ENCODE data around the gene MYOM1. TPM values are rescaled to one million over a fixed set of nuclear protein-coding genes. Genes with fewer than 3 reads are reported as not detected.
"Not testable (repeated sequence)": the region's sequence is repeated elsewhere in the genome, so short reads cannot be mapped to it uniquely, and the experiment has no call there.

The MYOM1 gene
- polyA plus RNA-seq, 3 donors = 4.8 to 17.2 (median 5.1) TPM

DNA sequence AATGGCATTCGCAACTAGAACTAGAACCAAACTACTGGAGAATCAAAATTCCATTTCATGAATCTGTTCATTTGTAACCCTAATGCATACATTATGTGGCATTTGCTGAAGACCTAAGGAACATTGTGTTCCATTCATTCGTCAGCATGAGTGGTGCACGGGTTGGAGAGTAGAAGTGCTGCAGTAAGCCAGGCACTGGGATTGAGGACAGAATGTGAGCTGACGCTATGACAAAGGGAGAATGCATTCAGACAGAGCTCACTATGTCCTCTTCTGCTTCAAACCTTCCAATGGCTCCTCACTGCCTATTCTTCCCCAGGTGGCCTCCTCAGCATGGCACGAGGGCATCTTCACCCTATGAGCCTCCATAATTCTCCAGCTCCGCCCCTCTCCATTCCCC is 6.3 kb upstream of the MYOM1 start:
- 88 to 94% (median 94%) methylated on average over 6 of the region's 6 CpGs for WGBS, 3 donors
- H3K27ac ChIP-seq (ENCODE audit: low read depth, low read length) = no peak overlapping the region

GRCh38 chr18:3225588-3225987 is 5.8 kb upstream of the MYOM1 start:
- H3K27ac ChIP-seq (ENCODE audit: low read depth, low read length) = no peak overlapping the region
- 30 to 99% (median 92%) methylated on average over 3 of the region's 3 CpGs for WGBS, 3 donors

GRCh38 chr18:3224223-3224622 is 4.5 kb upstream of the MYOM1 start:
- H3K27ac ChIP-seq (ENCODE audit: low read depth, low read length) = no peak overlapping the region
- WGBS, 3 donors = 80 to 99% (median 81%) methylated on average over 3 of the region's 3 CpGs

DNA sequence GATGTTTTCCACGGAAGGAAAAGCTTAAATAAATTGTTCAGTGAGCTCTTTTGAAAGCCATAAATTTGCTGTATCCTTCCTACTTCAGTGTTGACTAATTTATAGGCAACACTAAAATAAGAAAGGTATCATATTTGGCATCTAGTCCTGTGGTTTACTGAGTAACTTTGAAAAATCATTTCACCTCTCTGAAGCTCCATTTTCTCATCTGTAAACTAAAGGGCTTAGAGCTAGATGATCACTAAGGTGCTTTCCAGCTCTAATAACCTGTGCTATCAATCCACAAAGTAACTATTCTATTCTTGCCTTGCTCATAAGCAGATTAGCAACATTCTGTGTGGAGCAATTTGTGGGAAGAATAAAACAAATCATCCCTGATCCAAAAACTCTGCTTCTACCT is 3.6 kb upstream of the MYOM1 start:
- no peak overlapping the region for H3K27ac ChIP-seq (ENCODE audit: low read depth, low read length)
- 56 to 70% (median 57%) methylated on average over 1 of the region's 1 CpG for WGBS, 3 donors

DNA sequence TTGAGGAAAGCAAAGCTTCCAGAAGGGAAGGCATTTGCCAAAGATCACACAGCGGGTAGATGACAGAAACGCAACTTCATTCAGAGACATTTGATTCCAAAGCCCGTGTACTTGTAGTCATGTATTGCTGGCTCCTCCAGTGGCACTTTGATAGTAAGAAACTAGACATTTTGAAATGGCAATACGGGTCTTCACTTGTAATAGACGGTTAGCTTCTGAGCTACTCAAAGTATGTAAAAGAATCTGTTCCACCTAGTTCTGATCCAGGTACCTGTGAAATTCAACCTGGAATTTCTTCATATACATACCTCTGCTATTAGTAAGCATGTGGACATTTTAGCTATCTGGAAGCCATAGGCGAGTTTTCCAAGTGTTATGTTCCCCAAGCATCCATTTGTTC is 1.7 kb upstream of the MYOM1 start:
- 93 to 96% (median 95%) methylated on average over 6 of the region's 6 CpGs for WGBS, 3 donors
- no peak overlapping the region for H3K27ac ChIP-seq (ENCODE audit: low read depth, low read length)

DNA sequence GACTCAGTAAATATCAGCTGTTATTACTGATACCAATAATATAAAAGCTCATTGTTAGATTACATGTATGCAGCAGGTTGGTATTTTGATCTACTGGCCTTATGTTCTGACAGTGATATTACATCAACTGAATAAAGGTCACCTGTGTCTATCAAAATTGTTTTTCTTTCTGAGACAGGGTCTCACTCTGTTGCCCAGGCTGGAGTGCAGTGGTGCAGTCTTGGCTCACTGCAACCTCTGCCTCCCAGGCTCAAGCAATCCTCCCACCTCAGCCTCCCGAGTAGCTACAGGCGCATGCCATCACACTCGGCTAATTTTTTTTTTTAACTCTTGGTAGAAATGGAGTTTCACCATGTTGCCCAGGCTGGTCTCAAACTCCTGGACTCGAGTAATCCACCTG is 1.1 kb upstream of the MYOM1 start:
- not testable (repeated sequence) for H3K27ac ChIP-seq (ENCODE audit: low read depth, low read length)
- WGBS, 3 donors = 89 to 95% (median 90%) methylated on average over 4 of the region's 4 CpGs

DNA sequence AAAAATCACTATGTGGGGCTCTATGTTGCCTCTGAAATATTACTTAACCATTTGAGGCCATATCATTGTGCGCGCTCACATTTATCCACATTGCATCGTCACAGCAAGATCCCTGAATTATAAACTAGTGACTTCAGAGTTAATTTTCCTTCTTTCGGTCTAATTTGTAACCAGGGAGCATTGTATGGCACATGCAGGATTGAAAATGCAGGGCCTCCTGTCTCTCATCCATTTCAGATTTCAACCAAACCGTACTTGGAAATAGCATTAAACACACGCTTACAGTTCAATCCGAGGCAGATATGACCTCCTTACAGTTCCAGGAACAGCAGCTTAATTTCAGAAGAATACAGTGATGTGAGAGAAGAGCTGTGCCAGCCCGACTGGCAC is 532 bp downstream of the MYOM1 start:
- H3K27ac ChIP-seq (ENCODE audit: low read depth, low read length) = no peak overlapping the region
- 31 to 75% (median 63%) methylated on average over 8 of the region's 8 CpGs for WGBS, 3 donors

GRCh38 chr18:3218819-3219218 is 949 bp downstream of the MYOM1 start:
- 38 to 73% (median 52%) methylated on average over 2 of the region's 2 CpGs for WGBS, 3 donors
- H3K27ac ChIP-seq (ENCODE audit: low read depth, low read length) = no peak overlapping the region

DNA sequence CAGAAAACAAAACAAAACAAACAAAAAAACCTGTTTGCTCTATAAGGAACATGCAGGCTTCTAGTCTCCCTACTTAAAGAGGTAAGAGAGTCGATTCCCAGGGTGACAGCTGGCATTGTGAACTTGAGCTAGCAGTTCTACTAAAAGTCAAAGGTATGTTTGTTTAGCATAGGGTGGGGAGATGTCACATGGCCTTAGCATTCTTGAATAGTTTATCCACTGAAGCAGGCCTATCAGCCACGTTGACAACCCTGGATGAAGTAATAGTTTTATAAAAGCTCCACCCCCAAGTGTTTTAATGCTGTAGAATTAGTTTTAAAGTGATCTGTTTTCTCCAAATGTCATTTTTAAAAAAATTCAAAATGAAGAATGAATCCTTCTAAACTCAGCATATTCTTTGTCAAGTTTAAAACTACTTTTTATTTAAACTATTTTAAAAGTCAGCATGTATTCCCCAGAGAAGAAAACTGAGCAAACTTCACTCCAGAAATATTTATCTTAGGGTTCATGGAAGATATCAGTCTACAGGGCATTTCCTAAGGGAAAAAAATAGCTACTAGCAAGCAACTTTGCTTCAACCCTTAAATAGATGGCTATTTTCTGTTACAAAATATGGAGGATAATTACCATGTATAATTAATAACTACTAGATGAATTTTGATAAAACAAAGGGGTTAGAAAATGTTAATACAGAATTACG is 1.7 kb downstream of the MYOM1 start:
- 20 to 45% (median 38%) methylated on average over 3 of the region's 3 CpGs for WGBS, 3 donors
- H3K27ac ChIP-seq (ENCODE audit: low read depth, low read length) = no peak overlapping the region

DNA sequence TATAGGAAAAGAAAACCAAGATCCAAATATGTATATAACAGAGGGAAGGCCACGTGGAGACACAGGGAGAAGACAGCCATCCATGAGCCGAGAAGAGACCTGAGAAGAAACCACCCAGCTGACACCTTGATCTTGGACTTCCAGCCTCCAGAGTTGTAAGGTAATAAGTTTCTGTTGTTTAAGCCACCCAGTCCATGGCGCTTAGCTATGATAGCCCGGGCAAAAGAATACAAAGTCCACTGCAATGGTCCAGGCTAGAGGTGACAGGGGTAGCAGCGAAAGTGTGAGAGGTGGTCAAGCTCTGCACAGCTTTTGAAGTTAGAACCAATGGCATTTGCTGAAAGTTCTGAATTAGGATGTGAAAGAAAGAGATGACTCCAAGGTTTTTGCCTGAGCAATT is 2.8 kb downstream of the MYOM1 start:
- no peak overlapping the region for H3K27ac ChIP-seq (ENCODE audit: low read depth, low read length)
- WGBS, 3 donors = 73 to 77% (median 75%) methylated on average over 5 of the region's 5 CpGs

GRCh38 chr18:3214855-3215637 is 4.7 kb downstream of the MYOM1 start:
- no peak overlapping the region for H3K27ac ChIP-seq (ENCODE audit: low read depth, low read length)

GRCh38 chr18:3213300-3214059 is 6.3 kb downstream of the MYOM1 start:
- WGBS, 3 donors = 18 to 43% (median 39%) methylated on average over 6 of the region's 6 CpGs
- H3K27ac ChIP-seq (ENCODE audit: low read depth, low read length) = no peak overlapping the region

More at GRCh38 chr18:3214855-3215637, 4.7 kb downstream of the MYOM1 start:
- 89 to 97% (median 97%) methylated on average over 36 of the region's 36 CpGs for WGBS, 3 donors

DNA sequence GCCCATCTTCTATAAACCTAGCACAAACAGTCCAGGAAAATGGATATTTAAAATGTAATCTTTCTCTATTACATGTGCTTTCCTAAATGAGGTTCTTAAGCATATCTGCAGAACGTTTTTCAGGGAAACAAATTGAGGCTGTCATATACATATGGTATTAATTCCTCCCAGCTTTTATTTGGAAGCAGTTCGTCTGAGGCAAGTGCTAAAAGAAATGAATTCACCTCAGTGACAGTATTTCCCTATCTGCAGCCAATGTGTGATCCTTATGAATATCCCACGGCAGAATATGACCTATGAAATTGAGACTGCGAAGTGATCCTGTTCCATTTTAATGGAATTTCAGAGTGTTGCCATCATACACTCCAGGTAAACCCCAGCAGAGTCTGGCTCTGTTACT is 7.1 kb downstream of the MYOM1 start:
- no peak overlapping the region for H3K27ac ChIP-seq (ENCODE audit: low read depth, low read length)
- WGBS, 3 donors = 45 to 74% (median 59%) methylated on average over 4 of the region's 4 CpGs

- no peak overlapping the region for H3K27ac ChIP-seq (ENCODE audit: low read depth, low read length)
- 44 to 70% (median 48%) methylated on average over 5 of the region's 5 CpGs for WGBS, 3 donors
Observed at GRCh38 chr18:3211236-3211992, 8.4 kb downstream of the MYOM1 start.

GRCh38 chr18:3209859-3210569 is 9.8 kb downstream of the MYOM1 start:
- WGBS, 3 donors = 65 to 89% (median 83%) methylated on average over 4 of the region's 4 CpGs
- H3K27ac ChIP-seq (ENCODE audit: low read depth, low read length) = no peak overlapping the region

DNA sequence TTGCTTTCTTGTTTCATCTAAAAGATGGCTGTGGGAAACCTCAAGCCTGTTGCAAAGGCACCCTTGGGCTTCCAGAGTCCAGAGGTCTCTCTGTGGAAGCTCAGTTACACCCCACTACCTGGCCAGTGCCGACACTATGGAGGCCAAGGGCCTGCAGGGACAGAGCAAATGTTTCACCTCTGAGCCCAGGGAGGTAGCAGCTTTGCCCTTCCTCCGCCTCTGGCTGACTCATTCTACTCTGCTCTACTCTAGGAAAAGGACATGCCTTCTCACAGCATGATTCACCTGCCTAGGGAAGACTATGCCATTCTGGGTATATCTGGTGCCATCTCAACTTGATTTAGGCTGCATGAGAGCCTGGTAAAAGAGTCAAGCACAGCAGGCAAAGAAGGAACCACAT is 12.2 kb downstream of the MYOM1 start:
- WGBS, 3 donors = 86 to 92% (median 90%) methylated on average over 2 of the region's 2 CpGs
- H3K27ac ChIP-seq (ENCODE audit: low read depth, low read length) = no peak overlapping the region

GRCh38 chr18:3205239-3205638 is 14.5 kb downstream of the MYOM1 start:
- H3K27ac ChIP-seq (ENCODE audit: low read depth, low read length) = no peak overlapping the region
